HUES6 (cell line): ENCODE data around the gene NUAK1.
A peak's percentile ranks its signal among the peaks of the same experiment; 100 is the strongest.

ENCODE experiments used
- H3K27ac ChIP-seq: 2 replicates; pipeline ENCODE4 v1.7.0; 2013; ENCODE audit warnings: low read depth, mild to moderate bottlenecking, low read length, inconsistent platforms
- H3K27me3 ChIP-seq: 2 replicates; pipeline ENCODE4 v1.6.1; 2013; ENCODE audit warnings: low read length; ENCODE audit not compliant: control insufficient read depth, insufficient read depth
- H3K36me3 ChIP-seq: 2 replicates; pipeline ENCODE4 v1.6.1; 2013; ENCODE audit warnings: low read length; ENCODE audit not compliant: control insufficient read depth, insufficient read depth
- H3K4me1 ChIP-seq: 2 replicates; pipeline ENCODE4 v1.6.1; 2013; ENCODE audit warnings: low read length; ENCODE audit not compliant: control insufficient read depth, insufficient read depth
- H3K4me3 ChIP-seq: 2 replicates; pipeline ENCODE4 v1.5.1; 2013; ENCODE audit warnings: low read depth, low read length
- H3K9ac ChIP-seq: one replicate; pipeline ENCODE4 v1.6.1; 2013; ENCODE audit warnings: mild to moderate bottlenecking, low read length
- H3K9me3 ChIP-seq: 2 replicates; pipeline ENCODE4 v1.6.1; 2013; ENCODE audit warnings: low read depth, low read length; ENCODE audit not compliant: control insufficient read depth, insufficient read depth

Gene NUAK1

GRCh38 chr12:106089935-106090334, 48.8 kb downstream of the NUAK1 start:
- no peak overlapping the region for H3K4me3 ChIP-seq
- no peak overlapping the region for H3K27ac ChIP-seq
- H3K4me1 ChIP-seq: peaks cover 10% of the 10 kb centered on the region; the same call in 1 of the 2 replicates

GRCh38 chr12:106088811-106089485, 49.8 kb downstream of the NUAK1 start:
- no peaks in the 10 kb centered on the region for H3K27me3 ChIP-seq
- peaks cover 20% of the 10 kb centered on the region for H3K4me1 ChIP-seq
- no peaks in the 10 kb centered on the region for H3K9me3 ChIP-seq
- H3K36me3 ChIP-seq: peaks cover 7% of the 10 kb centered on the region
- no peak overlapping the region for H3K4me3 ChIP-seq
- no peak overlapping the region for H3K27ac ChIP-seq
- no peak overlapping the region for H3K9ac ChIP-seq

More at GRCh38 chr12:106089935-106090334, 48.8 kb downstream of the NUAK1 start:
- H3K9ac ChIP-seq: no peak overlapping the region
- H3K9me3 ChIP-seq: no peaks in the 10 kb centered on the region
- H3K27me3 ChIP-seq: no peaks in the 10 kb centered on the region
- H3K36me3 ChIP-seq: peaks cover 7% of the 10 kb centered on the region

GRCh38 chr12:106088246-106088808, 50.4 kb downstream of the NUAK1 start:
- Histone ChIP-seq H3K27ac (no peak overlapping the region), H3K36me3 (peaks cover 12% of the 10 kb centered on the region), H3K4me3 (no peak overlapping the region), H3K9ac (no peak overlapping the region), H3K4me1 (peaks cover 25% of the 10 kb centered on the region), H3K9me3 (no peaks in the 10 kb centered on the region), H3K27me3 (no peaks in the 10 kb centered on the region)

GRCh38 chr12:106086696-106087095, 52.1 kb downstream of the NUAK1 start:
- H3K36me3 ChIP-seq: peaks cover 25% of the 10 kb centered on the region
- peaks cover 25% of the 10 kb centered on the region for H3K4me1 ChIP-seq
- H3K27me3 ChIP-seq: no peaks in the 10 kb centered on the region
- H3K4me3 ChIP-seq: no peak overlapping the region
- H3K9ac ChIP-seq: no peak overlapping the region
- H3K9me3 ChIP-seq: no peaks in the 10 kb centered on the region
- H3K27ac ChIP-seq: no peak overlapping the region

- peaks cover 24% of the 10 kb centered on the region for H3K4me1 ChIP-seq
- no peak overlapping the region for H3K9ac ChIP-seq
- no peaks in the 10 kb centered on the region for H3K9me3 ChIP-seq
- H3K4me3 ChIP-seq: no peak overlapping the region
- no peaks in the 10 kb centered on the region for H3K27me3 ChIP-seq
- peak overlapping the region; percentile 62; the same call in 1 of the 2 replicates for H3K27ac ChIP-seq
- H3K36me3 ChIP-seq: peaks cover 40% of the 10 kb centered on the region
These were observed 53.5 kb downstream of the NUAK1 start for GRCh38 chr12:106085213-106085612.

- Histone ChIP-seq H3K4me1 (peaks cover 29% of the 10 kb centered on the region), H3K9me3 (no peaks in the 10 kb centered on the region), H3K36me3 (peaks cover 43% of the 10 kb centered on the region), H3K4me3 (no peak overlapping the region), H3K9ac (no peak overlapping the region), H3K27ac (peak overlapping the region; percentile 62; the same call in 1 of the 2 replicates), H3K27me3 (no peaks in the 10 kb centered on the region)
These were observed 54.0 kb downstream of the NUAK1 start for GRCh38 chr12:106084759-106085158.

GRCh38 chr12:106084014-106084671, 54.6 kb downstream of the NUAK1 start:
- Histone ChIP-seq H3K36me3 (peaks cover 49% of the 10 kb centered on the region), H3K4me3 (peak overlapping the region; percentile 11; the same call in 1 of the 2 replicates), H3K4me1 (peaks cover 30% of the 10 kb centered on the region), H3K9me3 (no peaks in the 10 kb centered on the region), H3K27me3 (no peaks in the 10 kb centered on the region), H3K27ac (peak overlapping the region; percentile 52; the same call in 1 of the 2 replicates), H3K9ac (peak overlapping the region; percentile 67)

GRCh38 chr12:106082216-106083175, 56.3 kb downstream of the NUAK1 start:
- Histone ChIP-seq H3K4me1 (peaks cover 30% of the 10 kb centered on the region), H3K27me3 (no peaks in the 10 kb centered on the region), H3K27ac (no peak overlapping the region), H3K36me3 (peaks cover 66% of the 10 kb centered on the region), H3K9me3 (no peaks in the 10 kb centered on the region), H3K9ac (no peak overlapping the region), H3K4me3 (no peak overlapping the region)

GRCh38 chr12:106081606-106082005, 57.1 kb downstream of the NUAK1 start:
- Histone ChIP-seq H3K9me3 (no peaks in the 10 kb centered on the region), H3K4me1 (peaks cover 30% of the 10 kb centered on the region), H3K36me3 (peaks cover 67% of the 10 kb centered on the region), H3K27me3 (no peaks in the 10 kb centered on the region), H3K27ac (no peak overlapping the region), H3K4me3 (no peak overlapping the region), H3K9ac (no peak overlapping the region)

GRCh38 chr12:106080791-106081170, 58.0 kb downstream of the NUAK1 start:
- Histone ChIP-seq H3K9ac (no peak overlapping the region), H3K4me3 (no peak overlapping the region), H3K27me3 (no peaks in the 10 kb centered on the region), H3K9me3 (no peaks in the 10 kb centered on the region), H3K36me3 (peaks cover 71% of the 10 kb centered on the region), H3K27ac (0 out of 2 replicates have a peak overlapping the region, but pooled peaks have one; percentile 29), H3K4me1 (peaks cover 30% of the 10 kb centered on the region)
